Measurements from ENCODE around the gene TNFRSF13B.
"Not testable (repeated sequence)": the region's sequence is repeated elsewhere in the genome, so short reads cannot be mapped to it uniquely, and the experiment has no call there.

TNFRSF13B gene

GRCh38 chr17:17008621-17009397 lies 36.9 kb upstream of the TNFRSF13B start:
- DNase-seq; intact Hi-C loops (cut with DNase I): not testable (repeated sequence)

- DNase-seq; intact Hi-C loops (cut with DNase I): not testable (repeated sequence)
These were observed 36.0 kb upstream of the TNFRSF13B start for GRCh38 chr17:17007891-17008290.

- DNase-seq; intact Hi-C loops (cut with DNase I): not testable (repeated sequence)
These were observed 33.2 kb upstream of the TNFRSF13B start for GRCh38 chr17:17004997-17005614.

- no peak for DNase-seq
- intact Hi-C loops (cut with DNase I), result no loop called here
These were observed 32.5 kb upstream of the TNFRSF13B start for GRCh38 chr17:17004251-17004996.

- DNase-seq; intact Hi-C loops (cut with DNase I): not testable (repeated sequence)
These were observed 31.1 kb upstream of the TNFRSF13B start for GRCh38 chr17:17002731-17003715.

GRCh38 chr17:17001874-17002520 lies 30.1 kb upstream of the TNFRSF13B start:
- intact Hi-C loops (cut with DNase I), result no loop called here

GRCh38 chr17:17001076-17001777 lies 29.3 kb upstream of the TNFRSF13B start:
- intact Hi-C loops (cut with DNase I), result no loop called here
- DNase-seq, result no peak

More at GRCh38 chr17:17001874-17002520, 30.1 kb upstream of the TNFRSF13B start:
- peak; percentile 62 to 92 (median 82) for DNase-seq

GRCh38 chr17:16999931-17000625 lies 28.2 kb upstream of the TNFRSF13B start:
- intact Hi-C loops (cut with DNase I), result loop anchor here (10.0 kb wide), 1 partner anchor 55 kb away; no protein-coding TSS in a partner anchor
- no peak for DNase-seq

GRCh38 chr17:16997514-16998429 lies 25.9 kb upstream of the TNFRSF13B start:
- peak in 6 of 42 donors; percentile 29 to 74 (median 62) for DNase-seq
- intact Hi-C loops (cut with DNase I), result loop anchor here (10.0 kb wide), 1 partner anchor 53 kb away; no protein-coding TSS in a partner anchor

GRCh38 chr17:16996726-16997125 lies 24.8 kb upstream of the TNFRSF13B start:
- not testable (repeated sequence) for DNase-seq
- intact Hi-C loops (cut with DNase I), result loop anchor here (10.0 kb wide), 1 partner anchor 52 kb away; no protein-coding TSS in a partner anchor

- no peak for DNase-seq
- intact Hi-C loops (cut with DNase I), result loop anchor here (10.0 kb wide), 1 partner anchor 51 kb away; no protein-coding TSS in a partner anchor
These were observed 24.0 kb upstream of the TNFRSF13B start for GRCh38 chr17:16995930-16996329.

- intact Hi-C loops (cut with DNase I), result loop anchor here (10.0 kb wide), 1 partner anchor 50 kb away; no protein-coding TSS in a partner anchor
- no peak for DNase-seq
These were observed 22.7 kb upstream of the TNFRSF13B start for GRCh38 chr17:16994631-16995030.

- intact Hi-C loops (cut with DNase I), result loop anchor here (10.0 kb wide), 1 partner anchor 47 kb away; no protein-coding TSS in a partner anchor
- DNase-seq, result peak; percentile 75 to 93 (median 88)
These were observed 19.6 kb upstream of the TNFRSF13B start for GRCh38 chr17:16991349-16992009.

GRCh38 chr17:16989953-16990860 lies 18.3 kb upstream of the TNFRSF13B start:
- DNase-seq, result peak in 2 of 42 donors; percentile 9 to 32
- intact Hi-C loops (cut with DNase I), result loop anchor here (10.0 kb wide), 1 partner anchor 45 kb away; no protein-coding TSS in a partner anchor

Data from head of caudate nucleus (tissue), 42 donors.